Measurements from ENCODE around the gene ITGB3BP.

GRCh38 chr1:63461661-63462230, 61.3 kb downstream of the ITGB3BP start:
- TF ChIP-seq HOXA9 (CRISPR knock-in tag; IDR thresholded peaks at IDR 0.05; ENCODE audit: borderline replicate concordance) (no peak), JUND (CRISPR knock-in tag; IDR thresholded peaks at IDR 0.05) (no peak), SAFB2 (CRISPR knock-in tag; IDR thresholded peaks at IDR 0.05; ENCODE audit: borderline replicate concordance, low read depth) (no peak), TARDBP (CRISPR knock-in tag; IDR thresholded peaks at IDR 0.05) (no peak), CTCF (CRISPR knock-in tag; IDR thresholded peaks at IDR 0.05) (no peak), REST (IDR thresholded peaks at IDR 0.05; ENCODE audit: borderline replicate concordance in 1 of 2, low read depth in 1 of 2, low read length in 2 of 2) (no peak), ZNF331 (CRISPR knock-in tag; IDR thresholded peaks at IDR 0.05) (no peak), GABPA (IDR thresholded peaks at IDR 0.05; ENCODE audit: low read depth, low read length) (no peak), GABPA (CRISPR knock-in tag; IDR thresholded peaks at IDR 0.05; ENCODE audit: low read depth) (no peak), ZNF235 (CRISPR knock-in tag; IDR thresholded peaks at IDR 0.05; ENCODE audit: borderline replicate concordance) (no peak), ZSCAN31 (CRISPR knock-in tag; IDR thresholded peaks at IDR 0.05; ENCODE audit: low read depth) (no peak)
- TF ChIP-seq, protein P1, sequence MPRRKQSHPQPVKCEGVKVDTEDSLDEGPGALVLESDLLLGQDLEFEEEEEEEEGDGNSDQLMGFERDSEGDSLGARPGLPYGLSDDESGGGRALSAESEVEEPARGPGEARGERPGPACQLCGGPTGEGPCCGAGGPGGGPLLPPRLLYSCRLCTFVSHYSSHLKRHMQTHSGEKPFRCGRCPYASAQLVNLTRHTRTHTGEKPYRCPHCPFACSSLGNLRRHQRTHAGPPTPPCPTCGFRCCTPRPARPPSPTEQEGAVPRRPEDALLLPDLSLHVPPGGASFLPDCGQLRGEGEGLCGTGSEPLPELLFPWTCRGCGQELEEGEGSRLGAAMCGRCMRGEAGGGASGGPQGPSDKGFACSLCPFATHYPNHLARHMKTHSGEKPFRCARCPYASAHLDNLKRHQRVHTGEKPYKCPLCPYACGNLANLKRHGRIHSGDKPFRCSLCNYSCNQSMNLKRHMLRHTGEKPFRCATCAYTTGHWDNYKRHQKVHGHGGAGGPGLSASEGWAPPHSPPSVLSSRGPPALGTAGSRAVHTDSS (CRISPR knock-in tag; conservative IDR thresholded peaks at IDR 0.05), result no peak
